ENCODE results near the gene PODN.

Gene PODN

DNA sequence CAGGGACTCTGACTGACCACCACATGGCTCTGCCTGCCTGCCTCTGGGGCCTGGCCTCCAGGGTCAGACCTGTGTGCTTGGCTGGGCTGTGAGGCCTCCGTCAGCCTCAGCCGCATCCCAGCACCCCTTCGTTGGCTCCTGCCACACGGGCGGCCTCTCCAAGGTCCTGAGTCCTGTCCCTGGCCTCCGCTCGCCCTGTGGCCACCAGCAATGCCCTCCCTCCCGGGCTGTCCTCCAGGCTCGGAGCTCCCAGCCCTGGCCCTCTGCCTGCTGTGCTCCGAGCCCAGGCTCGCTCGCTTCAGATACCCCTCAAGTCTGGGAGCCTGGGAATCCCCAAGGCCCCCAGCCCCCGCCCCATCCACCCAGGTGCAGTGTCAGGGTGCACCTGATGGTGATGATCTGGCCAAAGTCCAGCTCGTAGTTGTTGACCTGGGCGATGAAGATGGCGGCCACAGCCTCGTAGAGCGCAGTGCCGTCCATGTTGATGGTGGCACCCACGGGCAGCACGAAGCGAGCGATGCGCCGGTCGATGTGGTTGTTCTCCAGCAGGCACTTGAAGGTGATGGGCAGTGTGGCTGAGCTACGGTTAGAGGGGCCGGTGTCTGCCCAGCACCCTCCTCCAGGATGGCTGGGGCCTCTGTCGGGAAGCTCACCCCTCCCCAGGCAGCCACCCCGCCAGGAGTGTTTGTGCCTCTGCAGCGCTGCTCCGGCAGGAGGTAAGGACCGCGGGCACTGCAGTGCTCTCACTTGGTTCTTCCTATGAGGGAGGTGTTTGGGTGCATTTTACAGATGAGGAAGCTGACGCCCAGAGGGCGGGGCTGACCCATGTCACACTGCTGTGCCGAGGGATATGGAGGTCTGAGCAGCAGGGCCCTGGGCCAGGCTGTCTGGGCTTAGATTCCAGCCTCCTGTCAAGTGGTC, 28.5 kb downstream of the PODN start:
- DNase-seq, result no peak

DNA sequence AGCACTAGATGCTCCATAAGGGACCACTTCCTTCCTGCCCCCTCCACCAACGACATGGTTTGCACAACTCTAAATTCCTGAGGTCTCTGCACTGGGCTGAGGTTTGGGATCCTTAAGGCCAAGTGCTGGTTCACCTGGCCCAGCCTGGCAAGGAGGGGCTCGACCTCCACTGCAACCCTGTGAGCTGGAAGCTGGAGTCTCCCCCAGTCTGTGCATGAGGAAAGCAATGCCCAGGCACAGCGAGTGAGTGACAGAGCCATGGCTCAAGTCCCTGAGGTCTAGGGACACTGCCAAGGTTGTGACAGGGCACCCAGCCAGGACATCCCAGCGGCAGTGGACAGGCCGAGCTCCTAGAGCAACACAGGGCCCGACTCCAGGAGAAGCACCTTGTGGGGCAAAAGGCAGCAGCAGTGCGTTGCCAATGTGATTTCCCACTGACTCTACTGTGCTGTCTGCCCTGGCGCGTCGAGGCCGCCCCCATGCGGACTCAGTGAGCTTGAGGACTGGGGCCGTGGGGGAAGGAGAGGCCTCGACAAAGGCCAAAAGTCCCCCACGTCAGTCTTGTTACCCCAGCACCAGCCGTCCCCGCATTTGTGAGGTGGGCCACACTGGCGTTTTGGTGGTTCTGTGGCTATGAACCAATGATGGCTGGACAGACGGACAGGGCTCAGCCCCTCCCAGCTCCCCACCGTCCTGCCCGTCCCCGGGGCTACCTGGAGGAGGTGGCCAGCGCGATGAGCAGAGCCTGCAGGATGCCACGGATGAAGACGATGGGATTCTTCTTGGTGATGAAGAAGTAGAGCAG, 30.0 kb downstream of the PODN start:
- no peak for DNase-seq

DNA sequence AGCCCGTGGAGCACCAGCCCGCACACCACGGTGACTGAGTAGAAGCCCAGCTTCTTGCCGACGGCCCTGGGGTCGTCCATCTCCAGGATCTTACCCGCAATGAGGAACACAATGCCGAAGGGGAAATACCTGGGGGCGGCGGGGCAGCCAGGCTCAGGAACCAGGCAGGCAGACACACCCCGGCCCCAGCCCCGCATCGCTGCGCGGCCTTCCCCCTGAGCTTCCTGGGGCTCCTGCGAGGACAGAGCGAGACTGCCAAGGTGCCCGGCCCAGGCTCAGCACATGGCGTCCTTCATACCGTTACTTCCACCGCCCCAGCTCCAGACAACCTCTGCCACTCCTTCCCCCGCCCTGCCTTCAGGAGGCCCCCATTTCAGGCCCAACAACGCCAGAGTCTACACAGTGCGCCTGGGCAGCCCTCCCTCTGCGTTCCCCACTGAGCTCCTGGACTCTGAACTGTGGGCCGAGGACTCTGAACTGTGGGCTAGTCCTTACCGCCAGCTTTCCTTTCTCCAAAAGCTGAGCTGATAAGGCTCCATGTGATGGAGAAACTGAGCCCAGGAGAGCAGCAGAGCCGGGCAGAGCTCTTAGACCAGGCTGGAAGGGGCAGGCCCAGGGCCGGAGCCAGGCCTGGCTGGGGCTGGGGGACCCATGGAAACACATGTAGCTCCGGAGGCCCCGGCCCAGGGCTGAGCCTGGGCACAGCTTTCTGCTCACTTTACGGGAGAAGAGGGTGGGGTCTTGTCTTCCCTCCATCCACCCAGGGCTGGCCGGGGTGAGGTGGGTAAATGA, 30.8 kb downstream of the PODN start:
- no peak for DNase-seq

DNA sequence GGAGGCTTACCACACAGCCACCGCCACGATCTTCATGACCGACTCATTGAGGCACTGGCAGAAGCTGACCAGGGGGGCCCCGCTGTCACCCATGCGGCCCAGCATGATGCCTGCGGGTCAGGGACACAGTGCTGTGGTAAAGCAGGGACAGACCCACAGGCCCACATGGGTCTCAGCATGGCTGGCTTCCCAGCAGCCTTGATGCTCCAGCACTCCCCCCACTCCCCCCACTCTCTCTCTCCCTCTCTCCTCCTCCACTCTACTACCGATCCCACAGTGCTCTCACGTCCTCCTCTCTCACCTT, 31.4 kb downstream of the PODN start:
- no peak for DNase-seq

DNA sequence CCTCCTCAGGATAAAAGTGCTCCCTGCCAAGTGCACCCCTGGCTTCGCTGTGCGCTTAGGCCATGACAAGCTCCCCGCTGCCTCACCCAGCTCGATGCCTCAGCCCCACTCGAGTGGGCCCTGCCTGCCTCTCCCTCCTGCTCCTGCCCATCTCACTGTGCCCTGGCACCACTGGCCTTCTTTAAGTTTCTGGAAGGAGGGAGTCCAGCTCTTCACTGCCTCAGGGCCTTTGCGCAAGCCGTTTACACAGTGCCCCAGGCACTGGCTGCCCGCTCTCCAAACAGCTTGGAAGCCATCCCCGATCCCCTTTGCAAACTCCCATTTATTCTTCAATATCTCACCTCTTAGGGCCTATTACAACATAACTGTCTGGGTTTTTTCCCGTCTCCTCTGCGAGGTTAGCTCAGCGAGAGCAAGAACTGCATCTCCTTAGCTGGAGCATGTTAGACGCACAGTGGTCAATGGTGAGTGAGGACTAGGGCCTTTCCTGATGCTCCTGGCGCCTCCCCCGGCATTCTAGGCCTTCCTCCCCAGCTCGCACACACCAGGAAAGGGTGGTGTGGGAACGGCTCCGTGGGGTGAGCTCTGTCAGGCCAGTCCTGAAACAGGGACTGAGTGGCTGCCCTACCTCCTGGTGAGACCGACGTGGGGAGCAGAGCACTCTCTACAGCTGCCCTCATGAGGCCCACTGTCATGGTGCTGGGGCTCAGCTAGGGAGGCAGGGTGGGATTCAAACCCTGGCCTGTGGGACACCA, 31.9 kb downstream of the PODN start:
- no peak for DNase-seq

DNA sequence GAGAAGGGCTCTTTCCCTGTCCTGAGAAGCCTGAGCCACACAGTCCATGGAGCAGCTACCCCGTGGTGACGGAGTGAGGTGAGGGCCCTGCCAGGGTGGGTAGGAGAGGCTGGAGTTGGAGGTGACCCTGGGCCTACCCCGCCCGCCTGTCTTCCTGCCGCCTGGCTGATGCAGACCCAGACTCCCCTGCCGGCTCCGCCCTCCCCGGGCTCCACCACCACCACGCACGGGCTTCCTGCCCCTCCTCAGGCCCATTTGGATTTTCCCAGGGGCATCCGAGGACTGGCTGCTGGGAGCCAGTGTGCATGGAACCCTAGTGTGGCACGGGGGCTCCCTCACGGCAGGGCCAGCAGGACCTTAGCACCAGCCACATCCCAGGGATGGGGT, 32.5 kb downstream of the PODN start:
- DNase-seq, result no peak

DNA sequence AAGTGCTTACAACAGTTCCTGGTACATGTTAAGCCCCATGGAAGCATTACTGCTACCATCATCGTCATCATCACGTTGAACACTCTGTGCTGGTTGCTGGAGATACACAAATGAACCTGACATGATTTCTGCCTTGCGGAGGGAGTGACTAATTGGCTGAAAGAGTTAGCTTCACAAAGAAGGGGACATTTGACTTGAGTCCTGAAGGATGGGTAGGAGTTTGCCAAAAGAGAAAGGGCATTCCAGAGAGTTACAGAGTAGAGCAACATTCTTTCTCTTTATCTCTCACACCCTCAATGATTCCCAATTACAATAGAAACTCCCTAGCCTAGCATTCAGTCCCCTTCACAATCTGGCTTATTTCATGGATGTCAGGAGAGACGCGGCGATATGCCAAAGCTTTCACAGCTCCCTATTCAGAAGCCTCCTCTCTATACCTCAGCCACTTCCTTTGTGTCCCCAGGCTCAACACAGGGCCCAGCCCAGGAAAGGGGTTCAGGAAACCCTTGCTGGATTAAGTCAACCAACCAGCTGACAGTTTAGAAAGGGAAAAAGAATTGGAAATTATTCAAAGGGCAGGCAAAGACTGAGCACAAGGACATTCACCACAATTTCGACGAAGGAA, 42.4 kb downstream of the PODN start:
- DNase-seq, result no peak

DNA sequence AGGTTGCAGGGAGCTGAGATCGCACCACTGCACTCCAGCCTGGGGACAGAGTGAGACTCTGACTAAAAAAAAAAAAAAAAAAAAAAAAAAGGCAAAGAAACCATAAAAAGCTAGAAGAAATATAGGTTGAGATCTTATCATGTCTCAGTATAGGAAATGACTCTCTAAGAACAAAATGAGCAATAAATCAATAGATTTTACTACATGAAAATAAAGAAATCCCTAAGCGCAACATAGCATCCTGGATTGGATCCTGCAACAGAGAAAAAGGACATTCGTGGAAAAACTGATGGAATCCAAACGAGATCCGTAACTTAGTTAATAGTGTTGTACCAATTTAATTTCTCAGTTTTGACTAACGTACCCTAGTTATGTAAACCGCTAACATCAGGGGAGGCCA, 45.1 kb downstream of the PODN start:
- DNase-seq, result no peak

DNA sequence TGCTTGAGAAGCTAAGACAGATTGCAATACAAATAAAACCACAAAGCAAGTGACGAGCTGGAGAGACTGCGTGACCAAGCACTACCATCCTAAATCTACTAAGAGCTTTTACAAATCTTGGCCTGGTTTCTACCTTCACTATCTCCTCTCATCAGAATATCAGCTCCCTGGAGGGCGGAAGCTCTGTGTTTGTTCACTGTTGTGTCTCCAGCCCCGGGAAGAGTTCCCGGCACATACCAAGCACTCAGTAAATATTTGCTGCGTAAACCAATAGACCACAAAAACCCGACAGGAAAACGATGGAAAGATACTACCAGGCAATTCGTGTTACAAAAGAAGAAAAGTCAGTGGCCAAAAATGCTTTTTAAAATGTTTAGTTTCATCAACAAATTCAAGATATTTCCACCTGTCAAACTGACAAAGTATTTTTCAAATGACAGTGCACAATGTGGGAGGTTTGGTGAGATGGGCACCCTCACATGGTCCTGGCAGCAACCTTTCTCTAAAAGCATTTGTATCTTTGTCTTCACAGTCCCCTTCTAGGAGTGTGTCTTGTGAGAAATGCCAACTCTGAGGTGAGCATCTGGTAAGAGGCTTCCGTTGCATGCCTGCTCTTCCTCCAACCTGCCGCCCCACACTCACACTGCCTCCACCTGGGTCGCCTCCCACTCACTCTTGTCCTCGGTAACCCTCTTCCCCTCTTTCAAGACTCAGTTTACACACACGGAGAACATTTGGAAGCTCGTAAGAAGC, 45.7 kb downstream of the PODN start:
- DNase-seq, result no peak

DNA sequence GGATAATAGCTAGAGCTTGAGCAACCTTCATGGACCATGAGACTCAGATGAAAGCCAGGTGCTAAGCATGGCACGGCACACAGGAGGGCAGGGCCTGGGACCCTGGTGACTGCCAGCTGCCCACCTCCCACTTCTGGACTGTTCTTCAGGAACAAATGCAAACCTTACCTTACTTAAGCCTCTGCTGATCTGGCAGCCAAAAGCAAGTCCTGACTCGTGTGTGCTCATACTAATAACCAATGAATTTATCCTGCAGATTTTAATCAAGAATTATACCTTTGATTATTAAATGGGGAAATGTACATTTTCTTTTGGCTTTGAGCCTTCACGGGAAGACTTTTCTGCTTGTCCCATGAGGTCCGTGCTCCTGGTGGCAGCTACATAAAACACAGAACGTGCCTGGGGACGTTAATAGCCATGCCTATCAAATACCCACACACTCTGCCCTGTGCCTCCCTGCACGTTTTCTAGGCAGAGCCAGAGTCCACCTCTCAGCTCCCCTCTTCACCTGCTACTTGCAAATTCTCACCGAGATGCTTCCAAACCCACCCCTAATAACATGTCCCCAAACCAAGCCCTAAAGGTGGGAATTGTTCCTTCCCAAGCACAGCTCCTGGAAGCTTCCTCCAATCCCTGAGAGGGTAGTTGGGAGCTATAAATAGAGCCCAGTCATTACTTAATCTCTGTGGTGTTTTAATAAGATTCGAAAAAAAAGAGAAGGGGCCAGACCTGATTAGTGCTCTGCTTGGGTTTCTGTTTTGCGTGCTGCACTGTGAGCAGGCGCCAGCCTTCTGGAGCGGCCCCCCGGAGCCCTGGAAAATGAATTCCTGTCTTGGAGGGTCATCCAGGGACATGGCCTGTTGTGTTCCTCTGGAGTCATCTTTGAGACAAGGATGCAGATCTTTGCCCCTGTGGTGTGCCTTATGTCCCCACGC, 46.9 kb downstream of the PODN start:
- DNase-seq, result no peak

DNA sequence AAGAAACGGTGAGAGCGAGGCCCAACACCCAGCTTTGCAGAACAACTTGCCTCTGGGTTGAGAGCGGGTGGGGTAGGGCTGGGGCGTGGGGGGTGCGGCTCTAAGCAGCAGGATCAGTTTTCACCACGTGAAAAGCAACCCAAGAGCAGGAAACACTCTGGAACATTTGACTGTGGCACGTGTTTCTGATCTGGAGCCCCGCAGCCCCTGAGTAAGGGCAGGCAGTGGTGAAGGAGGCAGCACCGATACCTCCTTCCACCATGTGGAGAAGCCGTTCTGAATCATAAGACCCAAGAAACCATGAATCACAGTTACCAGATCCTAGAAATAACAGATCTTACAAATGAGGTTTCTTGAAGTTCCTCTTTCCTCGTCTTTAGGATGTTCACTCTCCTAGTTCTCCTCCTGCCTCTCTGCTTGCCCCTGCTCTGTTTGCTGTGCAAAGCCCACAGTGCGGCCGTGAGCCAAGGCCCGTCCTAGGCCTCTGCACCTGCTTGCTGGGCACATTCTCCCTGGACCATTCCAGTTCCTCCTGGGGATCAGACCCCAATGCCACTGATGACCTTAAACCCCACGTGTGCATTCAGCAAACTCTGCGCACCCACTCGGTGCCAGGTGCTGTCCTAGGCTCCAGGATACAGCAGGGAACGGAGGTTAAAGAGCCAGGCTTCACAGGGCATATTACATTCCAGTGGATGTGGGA, 48.5 kb downstream of the PODN start:
- DNase-seq, result no peak

DNA sequence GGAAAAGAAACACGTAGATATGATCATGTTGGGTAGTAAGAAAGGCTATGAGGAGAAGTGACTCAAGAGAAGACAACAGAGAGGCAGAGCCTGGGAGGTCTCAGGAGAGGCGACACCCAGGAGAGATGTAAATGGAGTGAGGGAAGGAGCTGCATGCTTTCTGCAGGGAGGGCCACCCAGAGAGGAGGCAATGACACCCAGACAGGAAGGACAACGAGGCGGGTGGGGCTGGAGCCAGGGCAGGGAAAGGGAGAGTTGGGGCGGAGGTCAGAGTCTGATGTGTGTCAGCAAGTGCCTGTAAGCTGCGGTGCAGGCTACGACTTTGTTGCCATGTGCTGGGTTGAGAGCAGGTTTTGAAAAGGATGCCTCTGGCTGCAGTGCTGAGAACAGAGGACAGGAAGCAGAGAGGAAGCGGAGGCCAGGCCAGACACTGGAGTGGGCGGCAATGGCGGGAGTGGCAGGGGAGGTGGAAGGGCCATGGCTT, 49.1 kb downstream of the PODN start:
- no peak for DNase-seq

DNA sequence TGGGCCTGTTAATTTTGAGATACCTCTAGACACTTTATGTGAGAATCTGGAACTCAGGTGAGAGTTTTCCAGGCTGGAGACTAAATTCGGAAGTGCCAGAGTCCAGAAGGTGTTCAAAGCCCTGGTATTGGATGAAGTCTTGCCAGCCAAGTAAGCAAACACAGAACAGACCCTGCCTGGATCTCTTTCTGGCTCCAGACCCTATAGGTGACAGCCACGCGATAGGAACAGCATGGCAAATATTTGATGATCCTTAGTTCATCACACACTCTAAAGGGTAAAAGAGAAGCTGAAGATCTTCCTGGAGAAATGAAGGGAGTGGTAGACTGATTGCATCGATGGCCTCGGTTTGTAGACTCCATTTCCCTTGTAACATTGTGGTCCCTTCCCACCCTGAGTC, 49.7 kb downstream of the PODN start:
- DNase-seq, result no peak

DNA sequence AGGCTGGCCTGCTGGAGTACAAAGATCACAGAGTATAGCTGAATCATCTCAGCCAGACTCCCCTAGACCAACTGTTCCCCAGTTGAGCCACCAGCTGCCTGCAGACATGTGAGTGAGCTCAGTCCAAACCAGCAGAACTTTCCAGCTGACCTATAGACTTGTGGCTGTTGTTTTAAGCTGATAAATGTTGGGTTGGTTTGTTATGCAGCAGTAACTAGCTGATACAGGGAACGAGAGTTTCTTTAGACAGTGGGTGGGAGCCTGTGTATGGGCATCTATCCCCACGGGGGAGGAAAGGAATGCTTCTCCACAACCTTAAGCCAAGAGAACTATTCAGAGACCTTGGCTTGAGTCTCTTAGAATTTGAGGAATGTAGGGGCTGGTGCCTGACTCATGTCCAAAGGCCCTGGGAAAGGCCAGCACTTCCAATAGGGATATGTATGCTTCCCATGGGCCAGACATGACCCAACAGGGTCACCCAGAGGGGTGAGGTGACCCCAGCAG, 50.3 kb downstream of the PODN start:
- no peak for DNase-seq

DNA sequence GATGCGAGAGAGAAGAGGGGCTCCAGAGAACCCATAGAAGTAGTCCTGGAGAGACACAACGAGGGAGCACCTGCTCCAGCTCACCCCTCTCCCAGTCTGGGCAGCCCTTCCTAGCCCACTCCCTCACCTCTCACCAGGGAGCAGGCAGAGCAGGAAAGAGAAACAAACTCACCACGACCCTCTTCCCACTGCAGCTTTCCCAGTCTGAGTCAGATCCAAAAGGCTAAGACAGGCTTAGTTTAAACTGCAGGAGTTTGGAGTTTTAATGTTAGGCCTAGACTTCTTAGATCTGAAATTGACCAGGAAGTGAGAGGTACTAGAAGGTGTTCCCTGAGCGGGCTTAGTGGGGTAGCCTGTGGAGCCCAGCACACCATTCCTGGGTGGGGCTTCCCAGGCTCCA, 50.8 kb downstream of the PODN start:
- DNase-seq, result no peak

DNA sequence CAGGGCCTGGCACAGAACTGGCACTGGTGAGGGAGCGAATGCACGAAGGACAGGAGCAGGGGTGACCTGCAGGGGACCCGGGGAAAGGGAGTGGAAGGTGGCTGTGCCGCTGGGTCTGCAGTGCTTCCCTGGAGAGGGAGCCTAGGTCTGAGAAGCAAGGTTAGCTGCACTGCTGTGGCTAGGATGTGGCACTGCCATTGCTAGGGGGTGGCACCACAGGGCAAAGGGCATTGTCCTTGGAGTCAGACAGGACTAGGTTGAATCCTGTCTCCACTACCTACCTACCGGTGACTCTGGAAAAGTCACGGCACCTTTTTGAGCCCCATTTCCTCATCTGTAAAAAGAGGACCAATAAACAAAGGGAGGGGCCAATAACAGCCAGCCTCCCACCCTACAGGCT, 52.1 kb downstream of the PODN start:
- DNase-seq, result no peak

DNA sequence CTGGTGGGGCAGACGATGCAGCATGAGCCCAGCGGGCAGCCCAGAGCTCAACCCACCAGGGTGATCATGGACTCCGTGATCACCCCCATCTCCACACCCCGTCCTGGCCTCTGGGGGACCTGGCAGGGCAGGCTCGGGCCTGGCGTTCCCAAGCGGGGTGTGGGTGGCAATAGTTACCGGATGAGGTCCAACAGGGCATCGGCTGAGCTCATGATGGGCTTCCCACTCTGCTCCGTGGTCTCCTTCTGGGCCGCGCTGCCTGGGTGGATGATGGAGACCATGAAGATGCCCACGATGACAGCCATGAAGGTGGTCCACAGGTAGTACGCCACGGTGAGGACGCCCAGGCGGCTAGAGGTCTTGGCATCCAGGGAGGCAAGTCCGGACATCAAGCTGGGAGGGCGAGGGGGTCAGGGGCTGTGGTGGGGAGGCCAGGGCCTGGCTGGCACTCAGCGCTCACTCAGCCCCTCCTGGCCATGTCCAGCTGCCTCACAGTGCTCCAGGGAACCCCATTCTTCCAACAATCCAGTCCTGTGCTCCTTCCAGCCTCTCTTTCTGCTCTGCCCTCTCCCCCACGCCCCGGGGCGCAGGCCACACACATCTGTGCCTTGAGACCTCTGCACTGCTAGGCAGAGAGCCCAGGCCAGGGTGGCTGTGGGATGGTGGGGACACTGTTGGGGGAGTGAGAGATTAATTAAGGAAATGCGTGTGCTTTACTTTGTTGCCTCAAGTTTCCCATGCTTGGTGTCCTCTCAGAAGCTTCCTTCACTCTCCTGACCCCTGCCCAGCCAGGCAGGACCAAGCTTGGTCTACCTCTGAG, 52.8 kb downstream of the PODN start:
- no peak for DNase-seq

Data from hippocampal formation (tissue), 2 donors.